Activated naive CD8-positive, alpha-beta T cell treated with anti-CD3 and anti-CD28 coated beads for 36 hours (primary cell): ENCODE data around the gene EXOC4. TPM values are rescaled to one million over a fixed set of nuclear protein-coding genes. Genes with fewer than 3 reads are reported as not detected.

ENCODE experiments used
- DNase-seq: peaks from one replicate; pipeline ENCODE4 v3.0.0; 2021
- H3K27ac Mint-ChIP-seq: one replicate; pipeline ENCODE4 v1.8.0; 2022; ENCODE audit warnings: mild to moderate bottlenecking, moderate library complexity, mixed read lengths
- H3K27me3 Mint-ChIP-seq: one replicate; pipeline ENCODE4 v1.8.0; 2022; ENCODE audit warnings: mild to moderate bottlenecking, mixed read lengths
- H3K36me3 Mint-ChIP-seq: one replicate; pipeline ENCODE4 v1.8.0; 2021; ENCODE audit warnings: mild to moderate bottlenecking, mixed read lengths
- H3K4me1 Mint-ChIP-seq: one replicate; pipeline ENCODE4 v1.8.0; 2021; ENCODE audit warnings: mixed read lengths
- H3K4me3 Mint-ChIP-seq: one replicate; pipeline ENCODE4 v1.8.0; 2022; ENCODE audit warnings: mild to moderate bottlenecking, moderate library complexity, mixed read lengths
- H3K9me3 Mint-ChIP-seq: one replicate; pipeline ENCODE4 v1.8.0; 2022; ENCODE audit warnings: mixed read lengths
- total RNA-seq, 2 experiments: library from RNA; stranded (reverse); gene quantifications; one replicate each; pipeline ENCODE4 v1.2.3, GENCODE V29; 2021

EXOC4 gene
- total RNA-seq, 2 experiments from 2014 or later: 41.7 to 45.7 TPM

DNA sequence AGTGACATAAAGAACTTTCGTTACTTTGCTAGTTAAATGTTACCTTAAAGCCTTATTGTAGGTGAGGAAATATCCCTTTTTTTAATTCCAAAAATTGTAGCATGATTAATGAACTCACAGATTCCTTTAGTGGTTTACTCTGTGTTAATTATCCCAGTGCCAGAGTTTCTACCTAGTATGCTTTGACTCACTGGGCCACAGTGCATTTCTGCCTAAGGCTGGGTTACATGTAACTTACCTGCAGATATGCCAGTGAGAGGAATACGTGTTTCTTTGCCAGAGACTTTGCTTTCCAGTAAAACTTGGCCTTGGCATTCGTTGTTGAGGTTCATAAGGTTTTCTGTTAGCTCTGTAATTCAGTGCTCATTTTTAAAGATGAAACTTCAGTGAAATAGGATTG lies 493.4 kb downstream of the EXOC4 start:
- Mint-ChIP-seq H3K27ac (no peak overlapping the region), H3K4me1 (no peaks in the 10 kb centered on the region), H3K4me3 (no peak overlapping the region), H3K36me3 (no peaks in the 10 kb centered on the region), H3K9me3 (no peaks in the 10 kb centered on the region), H3K27me3 (no peaks in the 10 kb centered on the region)
- DNase-seq: no peak

DNA sequence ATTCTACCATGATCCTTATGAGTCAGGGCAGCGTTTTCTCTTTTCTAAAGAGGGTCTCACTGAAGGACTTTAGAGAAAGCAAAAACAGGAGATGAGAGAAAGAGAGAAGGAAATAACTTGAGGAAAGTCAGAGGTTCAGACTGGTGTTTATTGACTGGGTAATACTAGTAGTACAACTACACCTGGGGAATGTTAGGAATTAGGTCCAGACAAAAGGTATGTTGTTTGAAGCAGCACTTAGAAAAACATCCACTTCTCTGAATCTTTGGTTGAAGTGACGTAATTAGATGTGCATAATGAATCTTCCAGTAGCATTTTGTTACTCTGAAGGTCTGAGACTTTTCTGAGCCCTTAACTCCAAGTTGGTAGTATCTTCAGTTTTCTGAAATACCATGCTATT lies 494.0 kb downstream of the EXOC4 start:
- no peak for DNase-seq
- no peaks in the 10 kb centered on the region for H3K36me3 Mint-ChIP-seq
- no peaks in the 10 kb centered on the region for H3K27me3 Mint-ChIP-seq
- no peak overlapping the region for H3K27ac Mint-ChIP-seq
- no peaks in the 10 kb centered on the region for H3K9me3 Mint-ChIP-seq
- H3K4me1 Mint-ChIP-seq: no peaks in the 10 kb centered on the region
- H3K4me3 Mint-ChIP-seq: no peak overlapping the region

DNA sequence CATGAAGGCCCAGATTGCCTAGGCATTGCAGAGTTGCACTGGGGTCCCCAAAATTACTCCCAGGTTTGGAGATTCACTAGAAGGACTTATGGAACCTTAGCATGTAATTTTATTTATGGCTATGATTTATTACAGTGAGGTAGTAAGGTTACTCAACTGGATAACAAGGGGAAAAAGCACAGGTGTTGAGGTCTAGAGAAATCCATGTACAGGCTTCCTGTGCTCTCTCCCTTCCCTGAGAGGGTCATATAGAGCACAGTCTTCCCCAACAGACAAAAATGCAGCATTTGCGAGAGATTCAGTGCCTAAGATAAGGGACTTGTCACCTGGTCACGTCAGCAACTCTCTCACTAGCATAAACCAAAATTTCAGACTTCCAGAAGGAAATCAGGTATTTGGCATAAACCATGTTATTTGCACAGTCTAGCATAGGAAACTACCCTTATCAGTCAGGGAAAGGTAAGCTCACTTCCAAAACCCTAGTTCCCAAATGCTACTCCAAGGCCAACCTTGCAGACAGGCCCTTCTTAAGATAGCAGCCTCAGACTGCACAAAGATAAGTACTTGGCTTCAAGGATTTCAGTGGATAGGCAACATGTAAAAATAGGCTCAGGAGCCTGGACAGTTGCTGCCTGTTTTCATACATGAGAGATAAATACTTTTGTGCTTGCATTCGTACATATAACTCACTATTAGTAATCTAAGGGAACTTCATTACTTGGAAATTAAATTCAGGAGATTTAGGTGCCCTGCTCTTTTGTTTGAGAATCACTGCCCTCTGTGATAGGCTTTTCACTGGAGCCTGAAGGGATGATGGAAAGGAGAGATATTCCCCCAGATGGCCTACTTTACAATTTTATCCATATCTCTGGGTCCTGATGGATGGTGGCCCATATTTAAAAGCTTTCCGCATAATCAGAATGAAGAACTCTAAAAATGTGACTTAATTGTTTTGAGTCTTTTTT lies 495.8 kb downstream of the EXOC4 start:
- no peak overlapping the region for H3K4me3 Mint-ChIP-seq
- no peaks in the 10 kb centered on the region for H3K9me3 Mint-ChIP-seq
- H3K4me1 Mint-ChIP-seq: no peaks in the 10 kb centered on the region
- H3K36me3 Mint-ChIP-seq: peaks cover 2% of the 10 kb centered on the region
- no peak overlapping the region for H3K27ac Mint-ChIP-seq
- H3K27me3 Mint-ChIP-seq: no peaks in the 10 kb centered on the region
- DNase-seq: no peak

DNA sequence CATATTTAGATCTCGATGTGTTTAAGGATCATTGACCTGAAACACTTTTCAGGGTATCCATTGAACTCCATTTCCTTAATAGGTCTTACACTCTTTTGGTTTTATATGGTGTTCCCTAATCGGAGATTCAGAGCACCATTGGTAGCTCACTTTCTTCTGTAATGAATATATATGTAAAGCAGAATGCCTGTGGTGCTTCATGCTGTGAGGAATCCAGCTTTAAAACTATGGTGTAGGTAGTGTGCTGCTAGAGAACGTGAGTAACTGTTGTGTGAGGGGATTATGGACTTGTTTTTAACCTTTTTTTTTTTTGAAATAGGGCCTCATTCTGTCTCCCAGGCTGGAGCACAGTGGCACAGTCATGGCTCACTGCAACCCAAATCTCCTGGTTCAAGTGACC lies 497.4 kb downstream of the EXOC4 start:
- no peak overlapping the region for H3K4me3 Mint-ChIP-seq
- no peak for DNase-seq
- H3K27ac Mint-ChIP-seq: no peak overlapping the region
- peaks cover 2% of the 10 kb centered on the region for H3K36me3 Mint-ChIP-seq
- H3K4me1 Mint-ChIP-seq: no peaks in the 10 kb centered on the region
- H3K9me3 Mint-ChIP-seq: no peaks in the 10 kb centered on the region
- H3K27me3 Mint-ChIP-seq: no peaks in the 10 kb centered on the region

DNA sequence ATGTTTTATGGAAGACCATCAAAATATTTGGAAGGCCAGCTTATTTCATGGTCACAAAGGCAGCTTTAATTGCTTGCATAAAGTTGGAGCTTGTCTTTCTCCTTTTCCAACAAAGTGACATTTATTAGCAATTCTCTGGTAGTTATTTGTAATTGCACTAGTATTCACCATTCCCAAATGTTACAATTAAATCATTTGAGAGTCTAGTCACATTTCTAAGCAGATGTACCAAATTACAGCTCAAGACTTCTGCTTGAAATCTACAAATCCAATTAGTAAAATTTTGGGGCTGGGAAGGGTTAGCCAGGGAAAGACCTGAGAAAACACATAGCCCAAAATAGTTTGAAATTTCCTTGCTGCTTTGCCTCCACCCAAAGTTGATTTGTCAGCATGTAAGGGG lies 498.2 kb downstream of the EXOC4 start:
- Mint-ChIP-seq H3K27ac (no peak overlapping the region), H3K4me3 (no peak overlapping the region)
- no peak for DNase-seq

DNA sequence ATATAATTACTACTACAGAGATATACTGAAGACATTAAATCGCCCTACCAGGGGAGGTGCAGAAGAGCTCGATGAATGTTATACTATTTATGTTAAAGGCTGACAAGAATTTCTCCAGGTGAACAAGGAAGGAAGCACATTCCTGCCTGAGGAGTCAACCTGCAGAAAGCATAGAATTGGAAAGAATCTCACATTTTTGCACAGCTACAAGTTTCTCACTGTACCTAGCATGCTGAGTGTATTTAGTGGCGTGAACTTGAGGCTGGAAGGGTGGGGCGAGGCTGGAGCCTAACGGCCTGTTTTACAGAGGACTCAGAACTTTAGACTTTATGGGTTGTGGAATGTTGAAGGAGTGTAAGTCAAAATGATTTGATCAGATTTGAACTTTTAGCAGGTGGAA lies 500.6 kb downstream of the EXOC4 start:
- Mint-ChIP-seq H3K4me3 (no peak overlapping the region), H3K27me3 (no peaks in the 10 kb centered on the region), H3K27ac (no peak overlapping the region), H3K4me1 (no peaks in the 10 kb centered on the region), H3K36me3 (peaks cover 2% of the 10 kb centered on the region), H3K9me3 (no peaks in the 10 kb centered on the region)
- DNase-seq: no peak

More for the DNA sequence above, 498.2 kb downstream of the EXOC4 start:
- peaks cover 2% of the 10 kb centered on the region for H3K36me3 Mint-ChIP-seq
- H3K9me3 Mint-ChIP-seq: no peaks in the 10 kb centered on the region
- no peaks in the 10 kb centered on the region for H3K4me1 Mint-ChIP-seq
- H3K27me3 Mint-ChIP-seq: no peaks in the 10 kb centered on the region

DNA sequence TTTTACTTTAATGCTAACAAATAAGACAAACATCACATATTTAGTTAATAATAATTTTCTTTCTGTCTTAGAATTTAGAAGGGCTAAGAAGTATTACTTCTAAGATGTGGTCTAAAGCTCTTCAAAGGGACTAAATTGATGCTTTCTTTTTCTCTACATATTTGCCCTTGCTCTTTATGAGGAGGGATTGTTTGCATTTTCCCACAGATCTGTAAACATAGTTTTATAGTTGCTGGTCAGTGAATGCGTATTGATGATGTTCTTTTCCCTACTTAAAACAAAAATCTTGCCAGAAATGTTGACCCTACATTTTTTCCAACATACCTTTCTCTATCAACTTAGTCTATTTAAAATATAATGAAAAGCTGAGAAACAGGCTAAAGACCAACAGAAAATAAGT lies 501.8 kb downstream of the EXOC4 start:
- peaks cover 2% of the 10 kb centered on the region for H3K36me3 Mint-ChIP-seq
- no peak overlapping the region for H3K27ac Mint-ChIP-seq
- DNase-seq: no peak
- no peaks in the 10 kb centered on the region for H3K9me3 Mint-ChIP-seq
- no peak overlapping the region for H3K4me3 Mint-ChIP-seq
- no peaks in the 10 kb centered on the region for H3K4me1 Mint-ChIP-seq
- H3K27me3 Mint-ChIP-seq: no peaks in the 10 kb centered on the region

DNA sequence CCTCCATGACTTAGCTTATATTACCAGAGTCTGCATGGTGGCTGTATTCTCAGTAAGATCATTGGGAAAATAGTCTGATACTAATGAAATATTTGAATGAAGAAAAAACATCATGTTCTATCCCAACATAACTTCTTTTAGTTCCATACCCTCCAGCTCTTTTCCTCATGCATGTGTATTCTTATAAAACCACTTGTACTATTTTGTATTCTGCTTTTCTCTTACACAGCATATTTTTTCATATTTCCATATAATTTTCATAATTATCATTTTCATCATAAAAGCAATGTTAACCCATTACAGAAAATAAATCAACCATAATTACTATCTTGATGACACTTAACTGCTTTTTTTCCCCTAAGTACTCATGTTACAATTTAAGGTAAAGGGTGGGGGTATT lies 503.0 kb downstream of the EXOC4 start:
- DNase-seq: no peak
- H3K36me3 Mint-ChIP-seq: peaks cover 2% of the 10 kb centered on the region
- no peaks in the 10 kb centered on the region for H3K4me1 Mint-ChIP-seq
- H3K27me3 Mint-ChIP-seq: no peaks in the 10 kb centered on the region
- no peak overlapping the region for H3K27ac Mint-ChIP-seq
- no peaks in the 10 kb centered on the region for H3K9me3 Mint-ChIP-seq
- H3K4me3 Mint-ChIP-seq: no peak overlapping the region

DNA sequence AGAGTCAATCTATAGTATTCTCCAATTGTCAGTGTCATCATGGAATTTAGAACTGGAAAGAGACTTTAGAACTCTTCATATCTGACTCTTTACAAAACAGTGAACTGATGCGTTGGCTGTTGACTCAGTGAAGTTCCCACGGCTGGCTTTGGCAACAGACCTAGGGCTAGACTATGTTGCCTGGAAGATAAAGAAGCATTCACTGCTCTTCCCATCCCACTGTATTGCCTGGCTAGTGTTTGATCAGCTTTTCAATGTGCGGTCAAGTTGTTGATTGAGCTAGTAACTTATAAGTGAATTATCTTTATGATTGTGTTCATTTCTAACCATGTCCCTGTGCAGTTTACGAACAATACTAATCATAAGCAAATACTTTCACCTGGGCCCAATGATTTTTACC lies 508.6 kb downstream of the EXOC4 start:
- no peak for DNase-seq
- Mint-ChIP-seq H3K4me1 (no peaks in the 10 kb centered on the region), H3K36me3 (peaks cover 6% of the 10 kb centered on the region), H3K27ac (no peak overlapping the region), H3K27me3 (no peaks in the 10 kb centered on the region), H3K4me3 (no peak overlapping the region), H3K9me3 (no peaks in the 10 kb centered on the region)

DNA sequence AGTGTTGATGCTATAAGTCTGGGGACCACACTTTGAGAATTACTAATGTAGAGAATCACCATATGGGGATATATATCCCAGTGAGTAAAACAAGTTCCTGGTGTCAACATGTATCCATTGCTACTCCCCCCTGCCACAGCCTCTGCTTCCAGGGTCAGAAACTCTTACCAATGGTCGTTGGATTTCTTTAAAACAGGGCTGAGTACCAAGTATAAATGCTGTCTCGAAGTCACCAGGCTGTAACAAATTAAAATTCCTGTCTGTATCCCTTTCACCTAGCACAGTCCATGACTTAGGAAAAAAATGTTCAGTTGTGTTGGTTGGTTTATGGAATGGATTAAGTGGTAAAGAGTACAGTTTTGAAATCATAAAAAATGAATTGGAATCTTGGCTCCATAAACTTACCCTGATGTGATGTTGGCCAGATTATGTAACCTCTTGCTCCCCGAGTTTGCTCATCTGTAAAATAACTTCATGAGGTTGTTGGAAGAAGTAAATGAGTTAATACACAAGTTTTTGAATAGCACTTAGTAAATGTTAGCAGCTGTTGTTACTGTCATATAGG lies 510.3 kb downstream of the EXOC4 start:
- no peak for DNase-seq
- no peak overlapping the region for H3K4me3 Mint-ChIP-seq
- H3K4me1 Mint-ChIP-seq: no peaks in the 10 kb centered on the region
- H3K27me3 Mint-ChIP-seq: no peaks in the 10 kb centered on the region
- no peaks in the 10 kb centered on the region for H3K9me3 Mint-ChIP-seq
- peaks cover 9% of the 10 kb centered on the region for H3K36me3 Mint-ChIP-seq
- H3K27ac Mint-ChIP-seq: no peak overlapping the region

DNA sequence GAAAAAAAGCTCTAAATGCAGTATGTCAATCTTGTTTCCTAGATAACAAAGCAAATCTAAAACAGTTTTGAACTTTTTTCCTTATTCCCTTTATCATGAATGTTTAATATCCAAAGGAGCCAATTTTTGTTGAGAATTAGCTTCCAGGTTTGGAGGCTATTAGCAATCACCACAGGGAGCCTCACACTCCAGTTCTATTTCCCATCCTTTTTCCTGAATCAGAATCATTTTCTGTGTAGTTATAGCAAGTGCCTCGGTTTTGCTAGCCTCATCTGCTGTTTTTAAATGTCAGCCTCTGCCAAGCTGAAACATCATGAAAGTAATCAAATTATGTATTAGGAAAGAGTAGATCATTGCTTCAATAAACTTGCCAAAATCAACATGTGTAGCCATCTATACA lies 516.8 kb downstream of the EXOC4 start:
- Mint-ChIP-seq H3K36me3 (peaks cover 6% of the 10 kb centered on the region), H3K4me3 (no peak overlapping the region), H3K4me1 (peaks cover 3% of the 10 kb centered on the region), H3K9me3 (no peaks in the 10 kb centered on the region), H3K27ac (no peak overlapping the region), H3K27me3 (no peaks in the 10 kb centered on the region)
- no peak for DNase-seq

DNA sequence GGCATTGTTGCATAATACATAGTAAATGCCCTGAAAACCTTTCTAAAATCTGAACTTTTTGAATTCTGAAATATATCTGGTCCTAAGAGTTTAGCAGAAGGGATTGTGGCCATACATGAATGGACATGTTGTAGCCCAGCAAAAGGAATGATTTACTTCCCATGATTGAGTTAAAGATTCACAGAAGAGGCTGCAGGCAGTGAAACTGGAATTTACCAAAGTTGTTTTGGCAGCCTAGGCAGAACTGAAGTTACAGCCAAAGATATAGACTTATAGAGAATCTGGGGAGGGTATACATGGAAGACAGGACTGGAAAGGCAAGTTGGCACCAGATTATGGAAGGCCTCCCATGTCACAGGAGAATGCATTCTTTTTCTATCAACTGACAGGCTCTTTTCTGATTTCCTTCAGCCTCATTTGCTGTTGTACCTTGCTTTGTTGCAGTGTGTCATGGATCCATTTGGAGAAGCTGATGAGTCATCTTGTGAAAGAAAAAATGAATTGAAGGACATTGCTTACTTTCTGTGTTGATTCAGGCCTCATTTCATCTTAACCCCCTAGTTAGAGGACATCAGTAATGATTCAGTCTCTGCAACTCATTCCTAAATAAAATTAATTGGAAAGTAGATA lies 518.1 kb downstream of the EXOC4 start:
- Mint-ChIP-seq H3K4me3 (no peak overlapping the region), H3K27ac (no peak overlapping the region), H3K36me3 (peaks cover 9% of the 10 kb centered on the region), H3K9me3 (no peaks in the 10 kb centered on the region), H3K27me3 (no peaks in the 10 kb centered on the region), H3K4me1 (peaks cover 3% of the 10 kb centered on the region)
- no peak for DNase-seq

DNA sequence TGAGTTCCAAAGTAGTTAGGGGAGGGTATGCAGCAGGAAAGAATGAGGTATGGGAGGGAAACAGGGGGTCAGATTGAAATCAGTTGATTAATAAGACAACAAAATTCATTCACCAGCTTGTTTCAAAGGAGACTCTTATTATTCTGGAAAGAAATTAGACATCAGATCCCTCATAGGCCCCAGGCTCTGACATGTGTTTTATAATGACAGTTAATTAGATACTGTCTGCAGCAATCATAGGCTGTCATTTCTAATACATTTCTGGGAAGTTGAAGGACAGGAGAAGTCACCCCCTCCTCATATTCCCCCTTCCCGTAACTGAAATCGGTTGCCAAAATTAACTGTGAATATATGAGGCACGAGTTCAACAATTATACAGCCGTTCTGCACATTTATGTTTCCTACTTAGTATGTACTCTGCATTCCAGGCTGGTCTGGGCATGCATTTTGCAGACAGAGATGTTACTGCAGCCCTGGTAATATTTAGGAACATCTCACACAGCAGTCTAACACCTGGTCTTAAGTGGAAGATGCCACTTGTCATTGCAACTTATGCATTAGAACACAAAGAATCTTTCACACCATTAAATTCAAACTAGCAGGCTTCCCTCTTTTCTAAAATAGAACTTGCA lies 519.0 kb downstream of the EXOC4 start:
- no peak overlapping the region for H3K27ac Mint-ChIP-seq
- no peak overlapping the region for H3K4me3 Mint-ChIP-seq
- H3K27me3 Mint-ChIP-seq: no peaks in the 10 kb centered on the region
- H3K4me1 Mint-ChIP-seq: peaks cover 3% of the 10 kb centered on the region
- no peak for DNase-seq
- H3K9me3 Mint-ChIP-seq: no peaks in the 10 kb centered on the region
- peaks cover 13% of the 10 kb centered on the region for H3K36me3 Mint-ChIP-seq

DNA sequence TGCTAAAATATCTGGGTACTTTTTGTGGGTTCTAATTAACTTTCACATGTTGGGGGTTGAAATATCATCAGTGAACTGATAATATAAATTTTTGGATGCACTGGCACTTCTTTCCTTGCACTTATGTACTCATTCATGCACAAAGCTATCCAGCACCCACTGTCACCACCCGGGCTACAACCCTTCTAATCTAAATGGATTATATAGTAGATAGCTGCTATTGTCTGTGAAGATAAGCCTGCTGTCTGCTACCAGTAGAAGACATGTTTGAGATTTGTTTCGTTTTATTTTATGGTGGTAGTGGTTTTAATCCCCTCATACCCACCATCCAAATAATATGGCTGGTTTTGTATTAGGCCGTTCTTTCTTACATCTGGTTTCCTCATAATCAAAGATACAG lies 520.7 kb downstream of the EXOC4 start:
- Mint-ChIP-seq H3K4me1 (peaks cover 2% of the 10 kb centered on the region), H3K27ac (no peak overlapping the region), H3K9me3 (no peaks in the 10 kb centered on the region), H3K4me3 (no peak overlapping the region), H3K36me3 (peaks cover 21% of the 10 kb centered on the region), H3K27me3 (no peaks in the 10 kb centered on the region)
- no peak for DNase-seq

DNA sequence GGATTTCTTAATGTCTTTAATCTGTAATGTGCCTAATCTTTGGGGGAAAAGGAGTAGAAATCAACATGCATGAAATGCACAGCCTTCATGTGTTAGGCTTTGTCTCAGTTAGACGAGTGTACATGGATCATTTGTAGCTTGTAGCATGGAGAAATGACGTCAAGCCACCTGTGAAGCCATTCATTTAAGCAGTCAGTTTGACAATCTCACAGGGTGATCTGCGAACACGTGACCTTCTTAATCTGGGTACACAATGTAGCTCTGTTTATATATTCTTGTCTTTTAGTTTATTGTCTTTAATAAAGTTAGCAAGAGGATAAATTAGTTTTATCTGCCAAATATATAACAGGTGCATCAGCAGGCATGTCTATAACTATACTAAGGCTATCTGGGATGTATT lies 522.3 kb downstream of the EXOC4 start:
- H3K36me3 Mint-ChIP-seq: peaks cover 29% of the 10 kb centered on the region
- no peak overlapping the region for H3K4me3 Mint-ChIP-seq
- H3K4me1 Mint-ChIP-seq: no peaks in the 10 kb centered on the region
- no peak overlapping the region for H3K27ac Mint-ChIP-seq
- DNase-seq: no peak
- H3K9me3 Mint-ChIP-seq: no peaks in the 10 kb centered on the region
- no peaks in the 10 kb centered on the region for H3K27me3 Mint-ChIP-seq
